ENCODE results near the gene CACNA1G.

Gene CACNA1G

GRCh38 chr17:50534222-50534978, 26.1 kb upstream of the CACNA1G start:
- DNase-seq = no peak

- DNase-seq = no peak
These were observed 25.6 kb upstream of the CACNA1G start for GRCh38 chr17:50534979-50535326.

DNA sequence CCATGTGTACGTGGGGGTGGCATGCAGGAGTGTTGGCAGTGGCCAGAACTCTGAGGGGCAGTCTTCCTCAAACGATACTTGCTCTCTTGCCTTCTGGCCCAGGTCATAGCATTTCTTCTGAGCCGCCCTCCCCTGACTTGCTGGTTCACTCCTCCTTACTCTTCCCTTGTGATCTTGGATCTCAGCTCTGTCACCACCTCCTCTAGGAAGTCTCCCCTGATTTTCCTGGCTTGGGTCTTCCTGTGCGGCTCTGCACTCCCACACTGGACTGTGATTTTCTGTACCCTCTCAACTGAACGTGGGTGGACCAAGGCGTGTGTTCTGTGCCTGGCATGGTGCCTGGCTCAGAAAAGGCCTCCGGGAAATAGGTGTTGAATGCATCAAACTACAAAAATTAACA, 25.1 kb upstream of the CACNA1G start:
- no peak for DNase-seq

GRCh38 chr17:50536683-50537646, 23.6 kb upstream of the CACNA1G start:
- no peak for DNase-seq

- no peak for DNase-seq
These were observed 22.6 kb upstream of the CACNA1G start for GRCh38 chr17:50537721-50538548.

- no peak for DNase-seq
These were observed 21.7 kb upstream of the CACNA1G start for GRCh38 chr17:50538549-50539410.

GRCh38 chr17:50539762-50540559, 20.6 kb upstream of the CACNA1G start:
- DNase-seq = no peak

- DNase-seq = no peak
These were observed 19.7 kb upstream of the CACNA1G start for GRCh38 chr17:50540560-50541401.

DNA sequence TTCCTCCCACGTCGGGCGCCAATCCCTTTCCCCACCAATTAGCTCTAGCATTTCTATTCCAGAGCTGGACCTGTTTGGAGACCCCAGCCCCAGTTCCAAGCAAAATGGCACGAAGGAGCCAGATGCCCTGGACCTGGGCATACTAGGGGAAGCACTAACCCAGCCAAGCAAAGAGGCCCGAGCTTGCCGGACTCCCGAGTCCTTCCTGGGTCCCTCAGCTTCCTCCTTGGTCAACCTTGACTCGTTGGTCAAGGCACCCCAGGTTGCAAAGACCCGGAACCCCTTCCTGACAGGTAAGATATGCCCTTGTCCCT, 19.2 kb upstream of the CACNA1G start:
- no peak for DNase-seq

GRCh38 chr17:50541716-50542688, 18.5 kb upstream of the CACNA1G start:
- DNase-seq = peak; percentile 69

- peak; percentile 5 for DNase-seq
These were observed 17.4 kb upstream of the CACNA1G start for GRCh38 chr17:50542795-50543774.

DNA sequence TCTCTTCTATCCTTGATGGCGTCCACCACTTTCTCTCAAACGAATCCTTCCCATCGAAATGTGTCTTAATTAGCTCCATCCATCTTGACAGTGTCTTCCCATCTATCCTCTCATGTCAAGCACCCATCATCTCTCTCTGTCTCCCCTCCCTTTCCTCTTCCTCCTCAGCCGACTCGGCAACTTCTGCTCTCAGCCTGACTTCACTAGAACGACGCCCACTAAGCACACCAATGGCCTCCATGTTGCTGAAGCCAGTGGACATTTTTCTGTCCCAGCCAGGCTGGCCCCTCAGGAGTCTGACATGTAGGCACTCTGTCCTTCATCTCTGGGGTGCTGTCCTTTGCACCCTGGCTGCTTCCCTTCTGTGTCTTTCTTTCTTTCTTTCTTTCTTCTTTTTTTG, 16.0 kb upstream of the CACNA1G start:
- no peak for DNase-seq

- no peak for DNase-seq
These were observed 15.2 kb upstream of the CACNA1G start for GRCh38 chr17:50545311-50545710.

DNA sequence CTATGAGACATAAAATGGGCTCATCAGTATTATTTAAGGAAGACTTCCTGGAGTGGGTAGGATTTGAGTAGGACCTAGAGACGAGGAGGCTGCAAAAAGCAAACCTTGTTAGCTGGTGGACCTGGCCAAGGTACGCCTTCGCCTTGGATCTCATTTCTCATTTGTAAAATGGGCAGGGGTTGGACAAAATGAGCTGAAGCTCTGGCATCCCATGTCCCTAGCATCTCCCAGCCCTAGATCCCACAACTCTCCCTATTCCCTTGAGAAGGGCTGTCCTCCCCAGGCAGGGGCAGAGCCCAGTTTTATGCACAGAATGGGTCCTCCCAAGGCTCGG, 13.8 kb upstream of the CACNA1G start:
- DNase-seq = no peak

DNA sequence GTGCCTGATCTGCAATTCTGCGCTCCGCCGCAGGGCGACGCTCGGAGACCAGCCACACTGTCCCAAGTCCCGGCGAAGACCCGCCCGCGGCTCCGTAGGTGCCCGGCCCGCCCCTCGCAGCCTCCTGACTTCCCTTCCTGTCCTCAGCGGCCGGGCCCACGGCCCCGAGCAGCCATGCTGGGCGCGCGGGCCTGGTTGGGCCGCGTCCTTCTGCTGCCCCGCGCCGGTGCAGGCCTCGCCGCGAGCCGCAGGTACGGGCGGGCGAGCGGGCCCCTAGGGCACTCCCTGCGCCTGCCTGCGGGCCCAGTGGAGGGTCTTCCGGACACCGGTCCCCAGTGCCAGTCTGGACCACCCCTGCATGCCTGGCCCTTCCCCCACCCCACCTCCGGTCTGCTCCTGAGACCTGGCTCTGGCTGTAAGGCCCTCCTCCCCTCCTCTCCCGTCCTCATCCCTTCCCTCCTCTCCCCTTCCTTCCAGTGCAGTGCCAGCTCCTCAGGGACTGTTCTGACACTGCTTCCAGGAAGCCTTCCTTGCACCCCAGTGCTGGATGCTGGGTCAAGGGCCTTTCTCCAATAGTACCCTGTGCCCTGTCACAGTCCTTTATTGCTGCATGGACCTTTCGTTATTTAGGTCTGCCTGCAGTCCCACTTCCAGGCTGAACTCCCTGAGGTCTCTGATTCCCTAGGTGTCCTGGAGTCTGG, 13.3 kb upstream of the CACNA1G start, which contains the start of gene SPATA20:
Gene SPATA20, plus strand, starts transcription at position 140 of the 701 bp plus-strand sequence. Its CDS starts 35 bp downstream, at position 175.
- peak; percentile 80 for DNase-seq

DNA sequence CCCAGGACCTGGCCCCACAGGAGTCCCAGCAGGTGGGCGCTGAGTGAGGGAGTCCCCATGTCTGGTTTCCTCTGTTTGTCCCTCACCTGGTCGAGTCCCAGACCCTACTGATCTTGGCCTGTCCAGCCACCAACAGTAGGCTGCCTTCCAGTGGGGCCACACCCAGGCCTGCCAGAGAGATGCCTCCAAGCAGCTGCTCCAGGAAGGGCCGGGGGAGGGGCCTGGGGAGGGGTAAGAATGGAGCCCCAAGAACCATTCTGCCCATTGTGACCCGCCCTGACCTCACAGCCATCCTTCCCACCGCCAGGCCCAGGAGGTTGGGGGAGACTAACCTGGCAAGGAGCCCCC, 12.8 kb upstream of the CACNA1G start:
- DNase-seq = no peak

- DNase-seq = no peak
These were observed 11.7 kb upstream of the CACNA1G start for GRCh38 chr17:50548831-50549230.

Data from NCI-H2171 treated with DMSO at 0.1 percent for 48 hours (cell line).